ENCODE measurements around the gene POLD3.

Gene POLD3

DNA sequence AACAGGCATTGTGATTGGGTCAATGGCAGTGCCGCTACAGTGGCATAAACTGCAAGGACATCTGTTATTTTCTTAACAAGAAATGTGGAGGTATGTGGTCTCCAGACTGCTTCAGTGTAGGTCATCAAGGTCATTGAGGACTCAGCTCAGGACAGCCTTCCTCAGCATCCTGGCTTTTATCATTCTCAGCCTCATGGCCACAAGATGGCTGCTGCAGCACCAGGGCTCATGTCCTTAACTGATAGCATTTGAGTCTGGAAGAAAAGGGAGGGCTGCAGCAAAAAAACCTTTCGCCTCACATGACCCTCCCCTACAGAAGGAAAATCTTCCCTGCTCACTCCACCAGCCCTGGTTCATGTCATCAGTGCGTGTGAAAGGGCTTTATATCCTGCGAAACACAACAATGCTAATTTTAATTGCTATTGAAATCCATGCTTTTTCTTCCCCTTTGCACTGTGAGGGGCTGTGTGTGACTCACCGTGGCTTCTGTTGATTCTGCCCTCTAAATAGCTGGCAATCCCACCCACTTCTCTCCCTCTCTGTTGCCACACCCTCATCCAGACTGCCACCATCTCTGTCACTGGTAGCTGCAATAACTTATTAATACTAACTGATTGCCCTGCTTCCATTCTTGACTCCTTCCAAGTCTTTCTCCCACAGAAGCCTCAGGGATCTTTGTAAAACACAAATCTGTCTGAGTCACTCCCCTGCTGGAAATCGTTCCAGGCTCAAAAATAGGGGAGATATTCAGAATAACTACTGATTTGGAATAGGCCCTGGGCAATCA, 95.0 kb downstream of the POLD3 start:
- no peak for DNase-seq (ENCODE audit: low read depth, low spot score)

DNA sequence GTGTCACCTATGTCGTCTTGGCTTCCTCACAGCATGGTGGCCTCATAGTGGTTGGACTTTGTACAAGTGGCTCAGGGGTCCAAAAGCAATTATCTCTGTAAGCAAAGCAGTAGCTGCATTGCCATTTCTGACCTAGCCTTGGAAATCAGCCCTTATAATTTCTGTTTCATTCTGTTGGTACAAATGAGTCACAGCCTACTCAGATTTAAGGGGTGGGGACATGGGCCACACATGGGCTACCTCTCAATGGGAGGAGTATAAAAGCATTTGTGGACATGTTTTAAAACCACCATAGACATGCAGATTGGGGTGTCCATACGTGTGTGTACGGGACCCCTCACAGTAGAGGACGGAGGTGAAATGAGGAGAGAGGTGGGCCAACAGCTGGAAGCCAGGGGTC, 97.3 kb downstream of the POLD3 start:
- DNase-seq (ENCODE audit: low read depth, low spot score) = no peak

DNA sequence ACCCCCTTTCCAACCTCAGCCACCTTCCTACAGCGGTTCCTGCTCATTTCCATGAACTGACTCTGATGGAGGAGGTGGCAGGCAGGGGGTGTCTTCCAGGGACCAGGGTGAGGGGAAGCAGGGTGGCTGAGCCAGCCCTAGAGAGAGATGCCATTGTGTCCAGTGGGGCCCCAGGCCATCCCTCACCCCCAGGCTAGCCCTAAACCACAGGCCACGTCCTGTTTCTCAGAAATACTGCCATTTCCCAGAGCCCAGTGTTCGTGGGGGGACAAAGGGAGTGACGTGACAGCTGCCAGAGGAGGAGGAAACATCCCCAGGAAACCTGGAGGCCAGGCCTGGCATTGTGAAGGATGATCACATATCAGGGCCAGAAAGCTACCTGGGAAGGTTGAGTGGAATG, 99.4 kb downstream of the POLD3 start:
- DNase-seq (ENCODE audit: low read depth, low spot score) = no peak
